8988T (cell line): Measurements from ENCODE around the gene CHAT.
A peak's percentile ranks its signal among the peaks of the same experiment; 100 is the strongest.

Experiments
- DNase-seq: peaks from one replicate; pipeline ENCODE4 v3.0.0; 2011

Gene CHAT

DNA sequence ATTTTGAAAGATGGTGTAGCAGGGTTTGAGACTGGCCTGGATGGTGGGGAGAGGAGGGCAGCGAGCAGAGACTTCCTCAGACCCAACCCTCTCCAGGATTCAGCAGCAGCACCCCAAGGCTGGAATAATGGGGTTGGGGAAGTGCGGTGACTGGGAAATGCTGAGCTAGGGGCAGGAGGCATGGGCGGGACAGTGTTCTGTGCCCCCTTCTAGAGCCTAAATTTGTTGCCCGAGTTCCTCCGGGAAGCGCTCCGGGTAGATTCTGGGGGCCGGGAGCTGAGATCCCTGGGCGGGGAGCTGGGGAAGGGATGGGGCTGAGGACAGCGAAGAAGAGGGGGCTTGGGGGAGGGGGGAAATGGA lies at the start of gene CHAT:
TSS of gene CHAT (plus strand) at position 156 of the 360 bp plus-strand sequence. CDS start at position 309, 153 bp downstream.
- DNase-seq = no peak

DNA sequence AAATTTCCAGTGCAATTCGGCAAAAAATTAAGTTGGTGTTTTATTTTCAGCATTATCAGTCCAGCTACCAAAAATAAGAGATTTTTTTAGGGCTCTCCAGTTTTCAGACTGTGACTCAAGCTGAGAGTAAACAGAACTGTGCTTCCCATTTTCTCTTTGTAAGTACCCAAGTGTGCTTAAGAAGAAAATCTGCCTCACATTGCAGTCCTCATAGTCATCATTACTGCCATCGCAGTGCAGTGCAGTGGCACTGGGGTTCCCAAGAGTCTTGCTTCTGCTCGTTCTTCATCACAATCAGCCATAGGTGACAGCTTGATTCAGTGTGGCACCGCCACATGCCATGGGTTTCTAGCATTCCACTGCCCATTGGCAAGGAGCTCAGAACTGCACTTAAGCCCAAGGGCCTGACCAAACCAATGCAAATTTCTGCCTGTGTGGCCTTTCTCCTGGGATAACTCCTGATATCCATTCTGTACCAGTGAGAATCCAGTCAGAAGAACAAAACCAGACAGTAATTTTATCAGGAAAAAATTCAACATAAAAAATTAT lies 49.3 kb upstream of the CHAT start:
- DNase-seq = no peak

GRCh38 chr10:49567810-49568209 lies 46.0 kb upstream of the CHAT start:
- no peak for DNase-seq

DNA sequence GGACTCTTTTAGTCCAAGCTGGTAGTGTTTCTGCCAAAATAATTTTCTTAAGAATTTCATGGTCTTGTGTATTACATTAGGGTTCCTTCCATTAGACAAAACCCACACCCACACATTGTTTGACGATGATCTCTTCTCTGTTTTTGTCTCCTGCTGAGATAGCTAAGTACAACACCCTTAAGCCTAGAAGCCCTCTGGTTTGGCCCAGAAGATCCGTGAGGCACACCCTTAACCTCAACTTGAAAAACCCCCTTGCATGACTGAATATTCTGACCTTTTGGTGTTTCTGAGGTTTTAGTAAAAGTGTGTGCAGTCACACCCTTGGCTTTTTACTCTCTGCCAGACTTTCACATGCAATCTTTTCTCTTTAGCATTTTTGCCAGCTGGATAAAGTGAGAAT lies 45.6 kb upstream of the CHAT start:
- DNase-seq = no peak

GRCh38 chr10:49569031-49569631 lies 44.7 kb upstream of the CHAT start:
- DNase-seq = no peak

- DNase-seq = no peak
These were observed 42.4 kb upstream of the CHAT start for GRCh38 chr10:49571388-49571787.

GRCh38 chr10:49572594-49573114 lies 41.2 kb upstream of the CHAT start:
- no peak for DNase-seq

DNA sequence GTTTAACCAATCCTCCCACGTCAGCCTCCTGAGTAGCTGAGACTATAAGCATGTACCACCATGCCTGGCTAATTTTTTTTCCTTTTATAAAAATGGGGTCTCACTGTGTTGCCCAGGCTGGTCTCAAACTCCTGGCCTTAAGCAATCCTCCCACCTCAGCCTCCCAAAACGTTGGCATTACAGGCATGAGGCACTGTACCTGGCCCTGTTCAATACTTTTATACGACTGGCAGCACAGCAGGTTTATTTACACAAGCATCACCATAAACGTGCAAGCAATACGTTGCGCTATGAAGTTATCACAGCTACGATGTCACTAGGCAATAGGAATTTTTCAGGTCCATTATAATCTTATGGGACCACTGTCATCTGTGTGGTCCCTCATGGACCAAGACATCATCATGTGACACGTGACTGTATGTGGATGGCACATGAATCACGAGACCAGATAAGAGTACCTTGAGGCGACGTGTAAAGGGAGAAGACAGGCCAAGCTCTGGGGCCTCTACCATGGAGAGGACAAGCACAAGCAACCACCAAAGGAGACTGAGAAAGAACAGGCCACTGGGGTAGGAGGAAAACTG lies 38.3 kb upstream of the CHAT start:
- DNase-seq = no peak

GRCh38 chr10:49577182-49577925 lies 36.5 kb upstream of the CHAT start:
- DNase-seq = no peak

DNA sequence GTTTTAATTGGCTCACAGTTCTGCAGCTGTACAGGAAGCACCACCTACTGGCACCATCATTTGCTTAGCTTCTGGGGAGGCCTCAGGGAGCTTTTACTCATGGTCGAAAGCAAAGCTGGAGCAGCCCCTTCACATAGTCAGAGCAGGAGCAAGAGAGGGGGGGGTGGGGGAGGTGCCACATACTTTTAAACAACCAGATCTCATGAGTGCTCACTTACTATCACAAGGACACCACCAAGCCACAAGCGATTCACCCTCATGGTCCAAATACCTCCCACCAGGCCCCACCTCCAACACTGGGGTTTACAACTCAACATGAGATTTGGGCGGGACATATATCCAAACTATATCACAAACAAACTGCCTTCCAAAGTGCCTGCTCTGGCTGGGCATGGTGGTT lies 35.4 kb upstream of the CHAT start:
- DNase-seq = no peak

DNA sequence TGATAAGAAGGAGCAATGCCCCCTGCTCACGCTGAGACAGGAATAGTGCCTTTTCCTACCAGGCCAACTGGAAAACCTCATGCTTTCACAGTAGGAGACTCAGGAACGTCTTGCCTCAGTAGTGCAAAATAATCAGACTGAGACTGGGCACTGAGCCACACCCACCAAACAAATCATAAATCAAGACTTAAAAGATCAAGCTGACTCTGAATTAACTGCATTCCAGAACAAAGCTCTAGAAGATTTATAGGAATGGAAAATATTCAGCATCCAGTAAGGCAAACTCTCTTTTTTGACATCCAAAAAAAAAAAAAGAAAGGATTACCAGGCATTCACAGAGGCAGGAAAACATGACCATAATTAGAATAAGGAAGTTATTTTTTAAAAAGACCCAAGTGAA lies 34.2 kb upstream of the CHAT start:
- no peak for DNase-seq

GRCh38 chr10:49585387-49585786 lies 28.4 kb upstream of the CHAT start:
- DNase-seq = no peak

DNA sequence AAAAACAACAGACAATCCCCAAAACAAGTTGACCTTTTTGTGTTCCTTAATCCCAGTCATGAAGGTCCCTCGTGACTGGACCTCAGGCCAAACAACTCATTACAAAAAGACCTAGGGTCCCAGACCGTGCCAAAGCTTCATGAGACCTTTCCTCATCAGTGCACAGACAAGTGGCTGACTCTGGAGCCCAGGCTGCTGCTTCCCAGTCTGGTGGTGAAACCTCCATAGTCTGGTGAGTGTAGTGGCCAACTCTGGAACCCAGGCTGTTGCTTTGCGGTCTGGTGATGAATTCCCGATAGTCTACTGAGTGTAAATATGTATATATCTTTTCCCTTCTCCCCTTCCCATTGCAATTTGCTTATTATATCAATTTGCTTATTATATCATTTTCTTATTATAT lies 25.9 kb upstream of the CHAT start:
- no peak for DNase-seq

- peak; percentile 66 for DNase-seq
These were observed 20.9 kb upstream of the CHAT start for GRCh38 chr10:49592726-49593563.

DNA sequence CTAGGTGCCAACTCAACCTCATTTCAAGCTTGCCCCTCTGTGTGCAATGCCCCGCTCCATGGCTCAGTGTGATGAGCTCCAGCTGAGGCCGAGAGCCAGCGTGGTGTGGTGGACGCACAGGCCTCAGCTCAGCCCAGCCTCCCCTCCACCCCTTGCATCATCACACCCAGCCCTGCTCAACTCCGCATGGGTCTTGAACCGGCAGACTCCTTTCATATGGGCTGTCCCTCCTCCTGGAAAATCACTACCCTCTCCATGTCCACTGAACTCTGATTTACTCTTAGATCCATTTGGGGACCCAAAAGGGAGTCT lies 20.3 kb upstream of the CHAT start:
- no peak for DNase-seq

DNA sequence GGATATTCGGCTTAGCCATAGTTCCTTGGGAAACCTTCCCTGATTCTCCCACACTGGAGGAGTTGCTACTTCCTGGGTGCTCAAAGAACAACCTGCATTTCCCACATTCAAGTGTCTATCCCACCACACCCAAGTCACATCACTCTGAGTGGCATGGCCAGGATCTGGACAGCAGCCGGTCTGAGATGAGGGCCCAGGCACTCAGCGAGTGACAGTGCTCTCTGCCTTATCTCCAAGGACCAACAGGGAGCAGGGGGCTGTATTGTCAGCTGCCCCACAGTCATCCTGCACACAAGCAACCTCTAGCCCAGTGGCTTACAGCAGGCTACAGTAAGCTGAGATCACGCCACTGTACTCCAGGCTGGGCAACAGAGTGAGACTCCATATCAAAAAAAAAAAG lies 19.8 kb upstream of the CHAT start:
- no peak for DNase-seq

- peak; percentile 46 for DNase-seq
These were observed 19.2 kb upstream of the CHAT start for GRCh38 chr10:49594594-49594993.

DNA sequence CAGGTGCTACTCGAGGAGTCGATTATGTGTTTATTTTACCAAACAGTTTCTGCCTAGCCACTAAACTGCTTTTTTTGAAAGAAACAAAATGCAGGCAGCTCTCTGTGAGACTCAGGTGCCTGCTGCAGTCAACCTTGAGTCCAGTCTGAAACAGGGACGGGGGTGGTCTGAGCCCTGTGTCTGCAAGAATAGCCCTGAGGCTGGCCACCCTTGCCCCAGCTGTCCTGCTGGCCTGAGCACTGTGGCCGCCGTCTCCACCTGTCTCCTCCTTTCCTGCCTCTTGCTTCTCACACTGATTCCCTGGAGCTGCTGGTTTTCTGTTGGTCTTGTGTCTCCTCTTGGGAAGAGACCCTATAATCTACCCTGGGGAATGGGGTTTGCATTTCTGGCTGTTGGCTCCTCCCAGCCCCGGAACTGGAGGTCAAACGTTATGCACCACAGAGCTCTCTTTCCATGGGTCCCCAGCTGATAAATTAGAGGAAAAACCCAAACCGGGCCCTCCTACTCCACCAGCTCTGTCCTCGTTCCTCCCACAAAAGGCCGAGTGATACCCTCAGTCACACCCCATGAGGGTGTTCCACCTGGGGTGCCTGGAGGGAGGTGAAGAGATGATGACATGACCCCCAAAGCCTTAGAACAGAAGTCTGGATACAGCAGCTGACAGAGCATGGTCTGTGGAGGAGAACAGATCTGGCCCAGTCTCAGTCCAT lies 18.7 kb upstream of the CHAT start:
- no peak for DNase-seq

DNA sequence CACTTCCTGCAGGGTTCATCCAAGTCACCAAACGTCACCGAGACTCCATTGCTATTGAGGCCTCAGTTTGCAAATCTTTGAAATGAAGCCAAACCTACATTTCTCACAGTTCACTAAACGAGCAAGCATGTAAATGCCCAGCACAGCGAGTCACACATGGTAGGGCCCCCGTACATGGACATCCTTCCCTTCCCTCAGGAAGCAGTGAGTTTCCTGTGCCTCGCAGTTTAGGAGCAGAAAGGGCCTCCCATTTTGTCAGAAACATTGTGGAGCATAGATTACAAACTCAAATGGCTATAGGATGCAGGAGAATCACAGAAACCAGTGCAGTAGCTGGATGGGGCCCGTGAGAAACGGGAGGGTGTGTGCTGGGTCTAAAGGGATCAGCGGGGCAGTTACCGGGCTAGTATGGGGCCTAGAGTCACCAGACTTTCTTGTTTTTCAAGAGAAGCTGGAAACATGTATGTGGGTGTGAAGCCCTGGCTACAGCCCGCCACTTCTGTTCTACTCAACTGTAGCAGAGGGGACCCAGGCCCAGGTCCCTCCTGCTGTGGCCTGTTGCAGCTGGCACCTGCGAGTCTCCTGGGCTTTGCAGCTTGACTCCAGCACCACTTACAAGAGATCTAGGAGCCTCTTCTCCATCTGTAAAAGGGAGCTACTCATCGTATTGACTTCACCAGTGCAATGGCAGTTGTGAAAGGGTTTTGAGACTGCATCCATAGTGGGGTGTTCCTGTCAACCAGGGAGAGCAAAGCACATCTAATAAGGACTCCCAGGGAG lies 17.9 kb upstream of the CHAT start:
- DNase-seq = no peak

GRCh38 chr10:49596493-49596809 lies 17.4 kb upstream of the CHAT start:
- no peak for DNase-seq

DNA sequence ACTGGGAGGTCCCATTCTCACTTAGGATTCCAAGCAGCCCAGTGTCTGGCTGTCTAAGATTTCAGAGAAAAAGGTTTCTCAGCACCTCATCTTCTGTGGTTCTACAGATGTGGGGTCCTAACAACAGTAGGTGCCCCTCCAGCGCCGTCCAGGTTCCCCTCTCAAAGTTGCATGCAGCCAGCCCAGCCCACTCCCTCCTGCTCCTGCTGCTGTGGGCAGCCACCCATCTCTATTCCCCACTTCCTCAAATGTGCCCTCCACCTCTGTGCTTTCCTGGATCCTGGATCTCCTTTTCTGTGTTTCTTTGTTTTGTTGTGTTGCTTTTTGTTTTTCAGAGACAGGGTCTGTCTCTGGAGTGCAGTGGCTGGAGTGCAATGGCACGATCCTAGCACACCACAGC lies 17.0 kb upstream of the CHAT start:
- no peak for DNase-seq
